Endometrial microvascular endothelial cells (primary cell): ENCODE results near the gene CDADC1. TPM values are rescaled to one million over a fixed set of nuclear protein-coding genes. Genes with fewer than 3 reads are reported as not detected.

Source experiments
- in situ Hi-C: cut with HindIII; loops from 2 replicates; pipeline ENCODE4 v1.10.0; 2017; ENCODE audit warnings: low sequenced_read_pairs, low pct_unique_long_range_greater_than_20kb; ENCODE audit errors: inconsistent ontology term
- total RNA-seq: library from RNA; depleted of rRNA; stranded (reverse); fragments of >200 nt; gene quantifications from one replicate; pipeline ENCODE4 v1.2.3, GENCODE V29; 2015; ENCODE audit errors: inconsistent ontology term

The CDADC1 gene
- total RNA-seq, 1 donor from 2014 or later = 1.8 TPM

- in situ Hi-C loops = no loop called here
These were observed 88.9 kb downstream of the CDADC1 start for GRCh38 chr13:49336655-49337054.

GRCh38 chr13:49340161-49340560 is 92.4 kb downstream of the CDADC1 start:
- in situ Hi-C loops = no loop called here

DNA sequence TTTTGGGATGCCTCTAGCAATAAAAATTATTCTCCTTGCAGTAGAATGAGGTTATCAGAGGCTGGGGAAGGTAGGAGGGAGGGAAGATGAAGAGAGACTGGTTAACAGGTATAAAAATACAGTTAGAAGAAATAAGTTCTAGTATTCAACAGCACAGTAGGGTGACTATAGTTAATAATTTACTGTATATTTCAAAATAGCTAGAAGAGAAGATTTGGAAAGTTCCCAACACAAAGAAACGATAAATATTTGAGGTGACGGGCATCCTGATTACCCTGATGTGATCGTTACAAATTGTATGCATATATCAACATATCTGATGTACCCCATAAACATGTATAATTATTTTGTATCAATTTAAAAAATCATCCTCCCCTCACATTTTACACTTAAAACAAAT is 93.8 kb downstream of the CDADC1 start:
- in situ Hi-C loops = no loop called here

DNA sequence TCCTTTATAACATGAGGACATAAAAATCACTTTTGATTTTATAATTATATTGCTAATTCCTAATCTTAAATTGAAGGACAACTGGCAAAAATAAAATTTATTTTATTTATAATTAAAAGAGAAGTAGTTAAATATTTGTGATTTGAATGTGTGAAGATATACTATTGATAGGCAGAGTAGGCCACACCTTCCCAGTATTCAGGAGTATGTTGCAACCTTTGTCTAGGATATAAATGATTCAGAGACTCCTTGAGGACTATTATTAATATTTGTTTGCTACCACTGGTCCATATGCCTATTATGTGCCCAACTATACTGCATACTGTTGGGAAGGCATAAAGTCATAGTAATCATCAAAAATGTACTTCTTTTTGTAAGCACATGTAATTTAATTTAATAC is 94.2 kb downstream of the CDADC1 start:
- in situ Hi-C loops = no loop called here

GRCh38 chr13:49342454-49342853 is 94.7 kb downstream of the CDADC1 start:
- in situ Hi-C loops = no loop called here

Other genes starting within 250 kb of the CDADC1 start
- gene MLNR, start 27.6 kb upstream of the CDADC1 start, total RNA-seq = not detected
- 4.0 TPM for gene CAB39L, start 196.1 kb downstream of the CDADC1 start, total RNA-seq
- gene SETDB2, start 196.3 kb downstream of the CDADC1 start, total RNA-seq = 12.2 TPM
- 27.7 TPM for gene PHF11, start 248.0 kb downstream of the CDADC1 start, total RNA-seq